GDM1 (cell line): Measurements from ENCODE around the gene ANKRD44.

Source experiments
- DNase-seq: peaks from one replicate; lab custom pipeline; 2025; lab: John Stamatoyannopoulos, UW

ANKRD44 gene

DNA sequence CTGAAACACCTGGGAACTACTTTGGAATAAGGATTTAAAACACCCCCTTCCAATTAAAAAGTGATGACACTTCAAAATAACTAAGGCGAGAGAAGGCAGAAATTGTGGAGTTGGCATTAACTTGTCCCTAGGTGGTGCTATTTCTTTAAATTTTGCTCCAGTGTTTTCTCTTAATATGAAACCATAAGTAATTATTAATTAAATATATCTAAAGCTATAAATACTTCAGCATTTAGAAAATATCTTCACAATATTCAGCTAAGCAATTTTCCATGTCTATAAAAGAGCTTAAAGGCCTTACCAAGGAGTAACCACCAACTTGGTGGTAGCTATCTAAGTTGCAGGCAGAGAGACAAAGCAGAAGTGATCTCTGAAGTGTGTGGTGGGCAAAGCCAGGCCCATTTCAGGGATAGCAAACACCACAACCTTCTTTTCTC, 197.3 kb downstream of the ANKRD44 start:
- peak; percentile 59 for DNase-seq

DNA sequence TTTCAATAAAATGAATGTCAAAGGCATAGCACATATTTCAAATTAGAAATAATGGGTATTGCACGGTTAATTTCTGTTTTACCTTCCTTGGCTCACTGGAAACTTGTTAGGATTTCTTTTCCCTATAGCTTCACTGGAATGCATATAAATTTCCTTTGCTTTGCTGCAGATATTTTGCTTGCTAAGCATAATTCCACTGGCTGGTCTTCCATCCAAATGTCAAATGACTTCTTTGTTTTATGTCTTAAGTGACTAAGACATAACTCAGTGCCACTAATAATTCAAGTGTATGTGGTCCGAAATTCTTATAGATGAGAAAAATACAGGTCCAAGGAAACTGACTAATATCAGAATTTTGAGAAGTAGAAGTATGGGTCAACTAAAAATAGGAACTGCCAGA, 201.3 kb downstream of the ANKRD44 start:
- no peak for DNase-seq

GRCh38 chr2:197108758-197109157, 201.8 kb downstream of the ANKRD44 start:
- DNase-seq = no peak

DNA sequence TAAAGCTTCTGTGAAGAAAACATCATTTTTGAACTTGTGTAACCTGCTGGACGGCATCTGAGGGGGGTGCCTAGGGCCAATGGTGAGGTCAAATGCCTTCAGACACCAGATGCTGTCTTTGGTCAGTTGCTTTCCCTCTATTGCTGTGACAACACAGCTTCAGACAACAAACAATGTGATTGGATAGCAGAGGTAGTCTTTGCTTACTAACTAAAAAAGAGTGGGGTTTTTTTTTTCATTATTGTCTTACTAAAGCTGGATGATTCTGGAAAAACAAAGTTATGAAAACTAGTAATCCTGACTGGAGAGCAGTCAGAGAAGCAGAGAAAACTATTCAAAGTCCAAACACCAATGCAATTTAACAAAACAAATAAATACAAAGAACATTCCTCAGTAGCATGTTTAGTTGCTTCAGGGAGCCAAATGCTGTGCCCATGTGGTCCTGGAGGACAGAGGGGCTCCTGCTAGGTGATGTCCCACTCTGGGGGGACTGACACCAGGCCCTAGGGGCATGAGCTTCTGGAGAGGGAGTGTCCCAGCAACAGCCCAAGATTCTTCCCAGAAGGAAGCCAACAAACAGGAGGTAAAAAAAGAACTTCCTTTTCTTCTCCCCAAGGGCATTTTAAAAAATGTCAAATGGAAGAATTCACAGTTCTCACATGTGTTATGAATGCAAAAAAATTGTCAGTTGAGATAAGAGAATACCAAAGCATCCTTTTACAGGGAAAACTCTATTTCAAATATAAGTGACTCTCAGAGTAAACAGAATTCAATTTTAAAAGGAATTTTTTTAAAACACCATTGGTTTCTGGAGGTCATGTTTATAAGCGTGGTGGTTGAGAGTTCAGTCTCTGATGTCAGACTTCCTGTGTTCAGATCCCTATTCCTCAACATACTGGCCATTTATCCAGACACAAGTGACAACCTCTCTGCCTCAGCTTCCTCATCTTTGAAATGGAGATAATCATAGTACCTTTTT, 203.0 kb downstream of the ANKRD44 start:
- DNase-seq = no peak

GRCh38 chr2:197103363-197103762, 207.2 kb downstream of the ANKRD44 start:
- no peak for DNase-seq

- no peak for DNase-seq
Observed at GRCh38 chr2:197102231-197102630, 208.3 kb downstream of the ANKRD44 start.

- DNase-seq = no peak
Observed at GRCh38 chr2:197101519-197101918, 209.1 kb downstream of the ANKRD44 start.

- DNase-seq = no peak
Observed at GRCh38 chr2:197097578-197098366, 212.8 kb downstream of the ANKRD44 start.

- no peak for DNase-seq
Observed at GRCh38 chr2:197096649-197097048, 213.9 kb downstream of the ANKRD44 start.

GRCh38 chr2:197092431-197092830, 218.1 kb downstream of the ANKRD44 start:
- no peak for DNase-seq

DNA sequence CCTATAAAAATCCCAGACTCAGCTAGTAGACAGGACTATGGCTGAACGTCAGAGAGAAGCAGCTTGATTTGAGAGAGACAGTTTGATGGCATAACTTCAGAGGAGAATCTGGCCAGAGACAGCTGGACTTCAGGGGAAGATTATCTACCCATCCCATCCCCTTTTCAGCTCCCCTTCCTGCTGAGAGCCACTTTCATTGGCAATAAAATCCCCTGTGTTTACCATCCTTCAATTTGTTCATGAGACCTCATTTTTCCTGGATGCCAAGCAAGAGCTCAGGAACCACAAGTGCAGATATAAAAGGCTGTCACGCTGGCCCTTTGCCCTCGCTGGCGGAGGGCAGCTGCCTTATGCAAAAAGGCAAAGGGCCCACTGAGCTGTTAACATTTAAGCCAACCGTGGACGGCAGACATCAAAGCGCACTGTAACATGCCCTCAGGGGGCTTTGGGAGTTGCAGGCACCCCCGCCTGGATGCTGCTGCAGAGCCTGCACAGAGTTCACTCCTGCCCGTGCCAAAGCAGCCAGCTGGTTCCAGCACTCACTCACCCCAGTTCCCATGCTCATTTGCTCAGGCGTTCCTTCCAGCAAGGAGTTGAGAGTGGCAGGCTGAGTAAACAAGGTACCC, 219.7 kb downstream of the ANKRD44 start:
- DNase-seq = no peak

DNA sequence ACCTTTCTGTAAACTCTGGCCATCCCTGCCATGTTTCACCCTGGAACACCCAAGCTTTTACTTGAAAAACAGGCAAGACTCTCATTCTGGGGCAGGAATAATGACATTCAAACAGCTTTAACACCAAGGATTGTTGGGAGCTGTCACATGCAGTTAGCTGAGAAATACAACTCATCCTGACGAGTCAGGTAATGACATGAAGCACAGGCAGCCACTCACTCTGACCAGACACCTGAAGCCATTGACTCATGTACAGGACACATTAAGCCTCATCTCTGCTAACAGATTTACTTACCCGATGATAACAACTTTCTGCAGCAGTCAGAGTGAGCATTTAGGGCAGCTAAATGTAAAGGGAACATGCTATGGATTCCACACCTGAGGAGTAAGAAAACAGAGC, 220.9 kb downstream of the ANKRD44 start:
- no peak for DNase-seq

- DNase-seq = no peak
Observed at GRCh38 chr2:197088694-197089093, 221.9 kb downstream of the ANKRD44 start.

- no peak for DNase-seq
Observed at GRCh38 chr2:197086500-197086899, 224.1 kb downstream of the ANKRD44 start.

- no peak for DNase-seq
Observed at GRCh38 chr2:197085665-197086064, 224.9 kb downstream of the ANKRD44 start.

DNA sequence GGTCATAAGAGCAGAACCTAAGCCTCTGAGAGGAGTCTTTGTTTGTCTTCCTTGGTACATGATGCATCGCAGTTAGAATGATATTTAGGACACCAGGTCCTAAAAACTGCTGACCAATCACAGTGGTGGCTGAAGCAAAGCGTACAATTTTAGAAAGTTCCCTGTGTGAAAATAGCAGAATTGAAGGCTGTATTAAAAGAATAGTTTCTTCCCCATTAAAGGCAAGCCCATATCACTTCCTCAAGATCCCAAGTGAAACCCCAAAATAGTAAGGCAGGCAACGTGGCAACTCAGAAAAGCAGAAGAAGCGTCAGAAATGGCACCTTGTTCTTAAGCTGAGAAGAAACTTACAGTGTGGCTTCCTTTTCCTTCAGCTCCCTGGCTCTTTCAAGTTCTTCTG, 229.3 kb downstream of the ANKRD44 start:
- peak; percentile 51 for DNase-seq

DNA sequence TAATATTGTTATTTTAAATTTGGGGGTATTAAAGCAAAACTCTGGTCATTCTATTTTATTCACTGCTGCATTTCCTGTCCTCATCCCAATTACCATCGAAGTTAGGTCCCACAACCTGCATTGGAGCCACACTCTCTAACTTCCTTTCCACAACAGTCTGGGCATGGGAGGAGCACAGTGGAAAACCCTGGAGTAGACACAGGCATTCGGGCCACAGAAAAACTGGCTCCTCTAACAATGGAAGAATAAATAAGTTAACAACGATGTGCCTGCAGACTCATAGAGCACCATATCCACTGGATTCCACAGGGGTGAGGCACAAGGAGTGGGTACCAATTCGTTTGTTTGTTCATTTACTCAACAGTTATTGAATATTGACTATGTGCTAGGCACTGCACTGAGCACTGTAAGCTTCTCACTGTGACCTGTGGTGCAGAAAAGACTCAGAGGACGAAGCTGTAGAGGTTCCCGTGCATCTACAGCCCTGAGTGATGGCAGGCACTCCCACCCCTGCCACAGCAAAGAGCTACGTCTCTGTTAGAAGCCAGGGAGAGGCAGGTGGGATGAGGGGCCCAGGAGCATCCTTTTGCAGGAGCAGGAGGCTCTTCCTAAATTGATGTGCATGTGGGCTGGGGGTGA, 229.9 kb downstream of the ANKRD44 start:
- no peak for DNase-seq

DNA sequence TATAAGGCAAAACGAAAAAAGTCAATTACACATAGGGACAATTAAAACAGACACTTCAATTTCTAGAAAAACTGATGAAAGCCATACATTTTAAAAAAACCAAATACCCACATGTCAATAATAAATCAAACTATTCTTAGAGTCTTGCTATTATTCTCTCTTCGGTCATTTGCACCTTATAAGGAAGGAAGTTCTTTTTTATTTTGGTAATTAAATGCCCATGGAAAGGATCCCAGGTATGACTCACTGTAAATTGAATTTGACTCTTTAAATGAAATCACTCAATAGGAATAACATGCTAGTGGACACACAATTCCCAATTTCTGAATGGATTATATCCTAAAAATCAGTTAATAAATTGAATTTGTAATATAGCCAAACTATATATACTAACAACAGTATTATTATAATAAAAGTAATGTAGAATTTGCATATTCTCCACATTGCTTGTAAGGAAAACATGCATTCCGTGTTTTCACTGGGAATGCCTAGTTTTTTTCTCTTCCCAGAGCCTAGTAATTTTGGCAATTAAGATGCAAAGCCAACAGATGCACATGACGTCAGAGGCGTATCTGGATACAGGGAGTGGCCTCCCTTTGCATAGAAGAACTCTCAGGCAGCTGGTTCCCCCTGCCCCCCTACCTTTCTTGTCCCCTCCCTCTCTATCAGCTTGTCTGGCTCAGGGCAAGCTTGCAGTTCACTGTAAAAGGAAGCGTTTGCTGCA, 230.6 kb downstream of the ANKRD44 start:
- no peak for DNase-seq

DNA sequence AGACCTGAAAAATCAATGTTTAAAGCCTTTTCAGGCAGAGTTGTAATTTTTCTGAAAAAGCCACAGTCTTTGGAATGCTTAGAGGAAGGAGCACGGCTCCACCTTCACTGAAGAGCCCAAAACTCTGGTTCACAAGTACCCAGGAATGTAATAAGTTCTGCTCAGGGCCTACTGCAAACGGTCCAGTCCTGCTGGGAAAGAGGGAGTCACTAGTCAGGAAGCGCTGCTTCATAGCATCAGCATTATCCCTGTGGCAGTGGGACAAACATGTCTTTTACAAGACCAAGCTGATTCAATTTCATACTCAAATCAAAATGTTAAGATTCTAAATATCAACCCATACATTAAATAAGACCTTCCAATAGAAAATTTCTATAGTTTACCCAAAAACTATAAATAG, 231.2 kb downstream of the ANKRD44 start:
- DNase-seq = no peak

DNA sequence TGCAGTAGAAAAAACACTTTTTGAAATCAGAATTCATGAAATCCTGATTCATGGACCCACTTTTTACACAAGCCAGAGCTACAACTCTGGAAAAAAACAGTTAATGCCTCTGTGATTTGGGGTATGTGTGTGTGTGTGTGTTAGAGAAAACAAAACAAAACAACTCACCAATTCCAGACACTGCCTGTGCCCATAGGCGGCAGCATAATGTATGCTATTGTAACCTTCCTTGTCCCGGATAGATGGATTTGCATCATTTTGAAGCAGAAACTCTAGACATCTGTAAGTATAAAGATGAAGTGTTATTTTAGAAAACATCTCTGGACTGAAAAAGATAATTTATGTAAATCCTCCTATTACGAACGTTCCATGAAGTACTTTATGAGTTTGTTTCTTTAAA, 232.0 kb downstream of the ANKRD44 start:
- no peak for DNase-seq

DNA sequence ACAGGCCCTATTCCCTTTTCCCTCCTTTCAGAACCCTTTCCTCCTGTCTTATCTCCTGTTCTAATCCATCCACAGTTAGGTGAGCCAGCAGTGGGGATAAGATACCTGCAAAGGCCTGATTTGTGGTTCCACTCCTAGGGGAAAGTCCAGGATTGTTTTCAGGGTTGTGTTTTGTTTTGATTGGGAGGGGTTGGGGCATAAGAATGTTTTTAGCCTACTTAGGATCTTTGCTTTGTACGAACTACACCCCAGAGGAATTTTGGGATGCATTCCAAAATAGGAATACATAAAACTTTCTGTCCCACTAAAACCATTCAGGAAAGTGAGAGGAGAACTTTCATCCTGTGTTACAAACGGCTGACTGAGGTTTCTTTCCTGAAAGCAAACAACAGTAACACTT, 233.2 kb downstream of the ANKRD44 start:
- DNase-seq = no peak
